GM12874 (cell line): Measurements from ENCODE around the gene SURF4.
A peak's percentile ranks its signal among the peaks of the same experiment; 100 is the strongest.

ENCODE experiments used
- CTCF ChIP-seq: IDR thresholded peaks from 2 replicates; pipeline ENCODE4 v1.5.1; 2011; ENCODE audit warnings: low read depth, mild to moderate bottlenecking, control low read depth, low read length, moderate library complexity; ENCODE audit not compliant: insufficient read depth

Gene SURF4

GRCh38 chr9:133359399-133360175, 16.3 kb downstream of the SURF4 start:
- 0 out of 2 replicates have a peak, but pooled peaks have one; percentile 15 for TF ChIP-seq CTCF

GRCh38 chr9:133357656-133358055, 18.2 kb downstream of the SURF4 start:
- TF ChIP-seq CTCF, result no peak

- 0 out of 2 replicates have a peak, but pooled peaks have one; percentile 21 for TF ChIP-seq CTCF
Measured at GRCh38 chr9:133356391-133357091, 19.3 kb downstream of the SURF4 start, which contains the start of the genes SURF1 and SURF2. Gene SURF1 (minus strand): TSS chr9:133356487. CDS start chr9:133356453, 34 bp downstream. Gene SURF2 (plus strand): TSS chr9:133356550. CDS start chr9:133356593, 43 bp downstream.

GRCh38 chr9:133355881-133356357, 19.9 kb downstream of the SURF4 start:
- TF ChIP-seq CTCF, result 0 out of 2 replicates have a peak, but pooled peaks have one; percentile 6

- TF ChIP-seq CTCF, result no peak
Measured at GRCh38 chr9:133354766-133355165, 21.1 kb downstream of the SURF4 start.

GRCh38 chr9:133353548-133353947, 22.3 kb downstream of the SURF4 start:
- no peak for TF ChIP-seq CTCF

- no peak for TF ChIP-seq CTCF
Measured at GRCh38 chr9:133352635-133353340, 23.1 kb downstream of the SURF4 start.
